ENCODE data around the gene TMEM229B.

TMEM229B gene

GRCh38 chr14:67423424-67423823 is 65.1 kb downstream of the TMEM229B start:
- DNase-seq (ENCODE audit: low spot score): no peak

GRCh38 chr14:67421356-67422224 is 66.9 kb downstream of the TMEM229B start:
- no peak for DNase-seq (ENCODE audit: low spot score)
